ENCODE measurements around the gene INVS.
"Not testable (repeated sequence)": the region's sequence is repeated elsewhere in the genome, so short reads cannot be mapped to it uniquely, and the experiment has no call there.

Gene INVS

GRCh38 chr9:100083448-100084127 is 15.5 kb upstream of the INVS start:
- DNase-seq, result peak; percentile 51

- no peak for DNase-seq
Observed at GRCh38 chr9:100084128-100084453, 15.0 kb upstream of the INVS start.

- DNase-seq, result peak; percentile 81
Observed at GRCh38 chr9:100084734-100085133, 14.3 kb upstream of the INVS start.

GRCh38 chr9:100086097-100086635 is 12.9 kb upstream of the INVS start:
- DNase-seq, result peak; percentile 47

- DNase-seq, result peak; percentile 26
Observed at GRCh38 chr9:100087218-100087617, 11.8 kb upstream of the INVS start.

- peak; percentile 24 for DNase-seq
Observed at GRCh38 chr9:100088202-100088601, 10.8 kb upstream of the INVS start.

GRCh38 chr9:100090880-100091279 is 8.2 kb upstream of the INVS start:
- DNase-seq, result no peak

- no peak for DNase-seq
Observed at GRCh38 chr9:100091650-100092049, 7.4 kb upstream of the INVS start.

- no peak for DNase-seq
Observed at GRCh38 chr9:100092066-100092465, 7.0 kb upstream of the INVS start.

- not testable (repeated sequence) for DNase-seq
Observed at GRCh38 chr9:100094411-100094810, 4.6 kb upstream of the INVS start.

- no peak for DNase-seq
Observed at GRCh38 chr9:100096378-100096916, 2.6 kb upstream of the INVS start.

GRCh38 chr9:100098046-100098886 is 777 bp upstream of the INVS start:
- peak; percentile 37 for DNase-seq

- no peak for DNase-seq
Observed at GRCh38 chr9:100099722-100100042, 639 bp downstream of the INVS start.

- DNase-seq, result no peak
Observed at GRCh38 chr9:100100146-100100667, 1.2 kb downstream of the INVS start.

- no peak for DNase-seq
Observed at GRCh38 chr9:100101608-100102007, 2.6 kb downstream of the INVS start.

- no peak for DNase-seq
Observed at GRCh38 chr9:100104314-100104713, 5.3 kb downstream of the INVS start.

- no peak for DNase-seq
Observed at GRCh38 chr9:100105861-100106260, 6.8 kb downstream of the INVS start.

- no peak for DNase-seq
Observed at GRCh38 chr9:100106616-100107015, 7.6 kb downstream of the INVS start.

GRCh38 chr9:100108559-100108958 is 9.5 kb downstream of the INVS start:
- DNase-seq, result no peak

GRCh38 chr9:100111235-100111634 is 12.2 kb downstream of the INVS start:
- no peak for DNase-seq

- no peak for DNase-seq
Observed at GRCh38 chr9:100112677-100113336, 13.8 kb downstream of the INVS start.

- no peak for DNase-seq
Observed at GRCh38 chr9:100117316-100117715, 18.3 kb downstream of the INVS start.

- DNase-seq, result peak; percentile 13
Observed at GRCh38 chr9:100120286-100120685, 21.2 kb downstream of the INVS start.

All from activated CD4-positive, alpha-beta T cell treated with anti-CD3 and anti-CD28 coated beads, Interleukin-2, amount 50 U/mL, for 16 hours (primary cell).